Heart left ventricle (tissue), 13 donors: Measurements from ENCODE around the gene CCDC78.
"Not testable (repeated sequence)": the region's sequence is repeated elsewhere in the genome, so short reads cannot be mapped to it uniquely, and the experiment has no call there.

ENCODE experiments used
- CTCF ChIP-seq, 12 donors: fragments of 200-600 bp; sonication (generic) in 4 of 12; IDR thresholded peaks; one replicate each; pipeline versions ENCODE4 v1.5.0 to v1.8.0; 2018 to 2022; ENCODE audit warnings: antibody characterized with exemption in 12 of 12, mild to moderate bottlenecking in 5 of 12
- POLR2A ChIP-seq, 2 donors: fragments of 450-650 bp; IDR thresholded peaks; one replicate each; pipeline ENCODE4 v1.6.1; 2017; ENCODE audit warnings: antibody characterized with exemption in 2 of 2, mild to moderate bottlenecking in 2 of 2, moderate library complexity in 2 of 2
- donor health status: ischemic (EF 13 %, LVEDD 7.1; RV severe dilation, severe dysfunction).
- donor health status: DM: no; HTN: yes; CAD: no.
- donor health status: DM: no; HTN: no; CAD: no.
- donor health status: ischemic (EF 25% LVEDD 6.9; RV normal size, moderate dysfunction).
- donor health status: ischemic (EF 25% LVEDD 5.7; RV mildly dilated, moderate dysfunction).
- donor health status: ischemic (EF 35%, LVEDD 5.7; RV mildly dilated, moderate dysfunction).
- donor health status: nonischemic (EF 11% LVEDD 7.7; RV severe dilation, severe dysfunction).
- donor health status: DM: yes; HTN: yes; CAD: no.
- donor health status: PGD.
- donor health status: ischemic (EF 29% LVEDD 5.4; RV normal size, mild dysfunction).
- donor health status: nonischemic (EF 23%, LVEDD 6.1; RV moderate dilation, normal function).

GRCh38 chr16:712740-713250, 13.4 kb downstream of the CCDC78 start:
- not testable (repeated sequence) for TF ChIP-seq POLR2A (IDR thresholded peaks at IDR 0.05)
- peak in 8 of 12 donors; percentile 11 to 38 (median 24) for TF ChIP-seq CTCF (IDR thresholded peaks at IDR 0.05)
